HCT116 (cell line): Measurements from ENCODE around the gene ROBO1. TPM values are rescaled to one million over a fixed set of nuclear protein-coding genes. Genes with fewer than 3 reads are reported as not detected.

ENCODE experiments used
- ATAC-seq: fragments of 200-7000 bp; cut with Tn5 transposase; 2 replicates; pipeline ENCODE4 v1.9.1; 2020; ENCODE audit warnings: mild to moderate bottlenecking, moderate library complexity
- BruUV-seq: library from RNA; stranded (reverse); fragments of 400-500 nt; replicated peaks from 2 replicates; lab custom pipeline; 2021; lab: Mats Ljungman, UMichigan
- CTCF ChIA-PET: fragments of 300-600 bp; sonication (Branson Sonifier 250); formaldehyde crosslinking; loops from one replicate; lab custom pipeline; 2021; ENCODE audit warnings: antibody characterized with exemption; lab: Charles Lee
- POLR2A ChIA-PET: fragments of 300-600, 350-600 bp; sonication (Branson Sonifier 250); formaldehyde crosslinking; loops from one replicate; lab custom pipeline; 2021; ENCODE audit warnings: antibody characterized with exemption; lab: Charles Lee
- RAD21 ChIA-PET, 2 experiments: fragments of 300-600 bp; sonication (Branson Sonifier 250); formaldehyde crosslinking; loops; one replicate each; lab custom pipeline; 2023; ENCODE audit warnings: low total read pairs in 2 of 2; ENCODE audit not compliant: uncharacterized antibody in 2 of 2, unreplicated experiment in 2 of 2, low non-redundant PET in 1 of 2; lab: Charles Lee
- DNase-seq: peaks from one replicate; pipeline ENCODE4 v3.0.0-alpha.2; 2010; ENCODE audit warnings: low read depth, low spot score
- H2AFZ ChIP-seq: fragments of 200-600 bp; shearing (Covaris generic), sonication (generic); 2 replicates; pipeline ENCODE4 v1.6.1; 2017; ENCODE audit warnings: low read depth, mixed run types, mixed read lengths, antibody characterized with exemption, low read length; ENCODE audit not compliant: poor library complexity, severe bottlenecking
- H3K27ac ChIP-seq: 2 replicates; pipeline ENCODE4 v1.5.1; 2012; ENCODE audit warnings: low read depth, low read length
- H3K27me3 ChIP-seq: fragments of 200-600 bp; sonication (generic); 2 replicates; pipeline ENCODE4 v1.6.1; 2016; ENCODE audit warnings: mixed run types, low read length, mixed read lengths; ENCODE audit not compliant: insufficient read depth
- H3K36me3 ChIP-seq, 2 experiments: fragments of 200-500 bp in 1 of 2; fragments of 200-600 bp in 1 of 2; sonication (Bioruptor generic) in 1 of 2; sonication (generic) in 1 of 2; 2 replicates each; pipeline versions ENCODE4 v1.5.1 to v1.6.1; 2014 to 2016; ENCODE audit warnings: low read length in 2 of 2, inconsistent platforms in 1 of 2, mixed read lengths in 1 of 2, mixed run types in 1 of 2; ENCODE audit not compliant: insufficient read depth in 2 of 2, control insufficient read depth in 1 of 2
- H3K4me1 ChIP-seq, 2 experiments: fragments of 200-600 bp in 1 of 2; sonication (generic) in 1 of 2; 2 replicates each; pipeline versions ENCODE4 v1.5.1 to v1.6.1; 2012 to 2017; ENCODE audit warnings: low read length in 2 of 2, inconsistent platforms in 1 of 2, mild to moderate bottlenecking in 1 of 2, mixed read lengths in 1 of 2, mixed run types in 1 of 2, moderate library complexity in 1 of 2; ENCODE audit not compliant: insufficient read depth in 2 of 2, control insufficient read depth in 1 of 2
- H3K4me2 ChIP-seq: fragments of 200-600 bp; sonication (generic); 2 replicates; pipeline ENCODE4 v1.6.1; 2017; ENCODE audit warnings: mixed run types, low read length, mixed read lengths
- H3K4me3 ChIP-seq, 2 experiments: fragments of 200-600 bp in 1 of 2; sonication (generic) in 1 of 2; replicated peaks in 1 of 2; 2 replicates each; pipeline ENCODE4 v1.5.1; 2011 to 2016; ENCODE audit warnings: low read length in 2 of 2, control low read depth in 1 of 2, low read depth in 1 of 2, mild to moderate bottlenecking in 1 of 2, mixed read lengths in 1 of 2, mixed run types in 1 of 2
- H3K79me2 ChIP-seq: fragments of 200-600 bp; sonication (generic); 2 replicates; pipeline ENCODE4 v1.6.1; 2017; ENCODE audit warnings: mild to moderate bottlenecking, mixed run types, low read length, moderate library complexity, mixed read lengths; ENCODE audit not compliant: insufficient read depth
- H3K9ac ChIP-seq: fragments of 200-600 bp; sonication (generic); 2 replicates; pipeline ENCODE4 v1.6.1; 2016; ENCODE audit warnings: low read length, mixed read lengths
- H3K9me2 ChIP-seq: fragments of 200-600 bp; sonication (generic), shearing (Covaris generic); 2 replicates; pipeline ENCODE4 v1.6.1; 2017; ENCODE audit warnings: mixed run types, mild to moderate bottlenecking, moderate library complexity; ENCODE audit not compliant: insufficient read depth
- H3K9me3 ChIP-seq, 2 experiments: fragments of 200-500 bp in 1 of 2; fragments of 200-600 bp in 1 of 2; sonication (Bioruptor generic) in 1 of 2; sonication (generic) in 1 of 2; 2 replicates each; pipeline ENCODE4 v1.6.1; 2014 to 2017; ENCODE audit warnings: low read length in 2 of 2, mixed read lengths in 2 of 2, inconsistent platforms in 1 of 2, low read depth in 1 of 2, mild to moderate bottlenecking in 1 of 2, mixed run types in 1 of 2, moderate library complexity in 1 of 2; ENCODE audit not compliant: control insufficient read depth in 1 of 2, insufficient read depth in 1 of 2
- H4K20me1 ChIP-seq: fragments of 200-600 bp; sonication (generic), shearing (Covaris generic); 2 replicates; pipeline ENCODE4 v1.6.1; 2017; ENCODE audit warnings: mixed run types, mild to moderate bottlenecking, moderate library complexity; ENCODE audit not compliant: insufficient read depth
- CEBPB ChIP-seq: IDR thresholded peaks from 2 replicates; pipeline ENCODE4 v1.6.1; 2012; ENCODE audit warnings: low read depth
- EGR1 ChIP-seq: IDR thresholded peaks from 2 replicates; pipeline ENCODE4 v1.6.1; 2012; ENCODE audit warnings: low read depth
- EZH2 ChIP-seq: fragments of 200-600 bp; sonication (generic); IDR thresholded peaks from 2 replicates; pipeline ENCODE4 v1.6.1; 2017; ENCODE audit warnings: antibody characterized with exemption, mixed run types
- FOSL1 ChIP-seq: IDR thresholded peaks from 2 replicates; pipeline ENCODE4 v1.6.1; 2012; ENCODE audit warnings: low read depth
- JUND ChIP-seq: IDR thresholded peaks from 2 replicates; pipeline ENCODE4 v1.6.1; 2012
- POLR2AphosphoS5 ChIP-seq: IDR thresholded peaks from 2 replicates; pipeline ENCODE4 v1.6.1; 2011; ENCODE audit warnings: mild to moderate bottlenecking, low read depth, low read length, moderate library complexity
- RAD21 ChIP-seq: IDR thresholded peaks from 2 replicates; pipeline ENCODE4 v1.6.1; 2012; ENCODE audit warnings: low read depth, mild to moderate bottlenecking
- SIN3A ChIP-seq: IDR thresholded peaks from 2 replicates; pipeline ENCODE4 v1.6.1; 2012; ENCODE audit warnings: low read depth
- YY1 ChIP-seq: IDR thresholded peaks from 2 replicates; pipeline ENCODE4 v1.6.1; 2011; ENCODE audit warnings: low read length, low read depth, moderate library complexity, mild to moderate bottlenecking; ENCODE audit not compliant: insufficient replicate concordance; ENCODE audit errors: extremely low read depth
- ZFX ChIP-seq: fragments of 450-650 bp; IDR thresholded peaks from 2 replicates; pipeline ENCODE4 v1.6.1; 2017
- ZNF274 ChIP-seq: fragments of 200-500 bp; sonication (Bioruptor generic); IDR thresholded peaks from 2 replicates; pipeline ENCODE4 v1.6.1; 2014; ENCODE audit warnings: mild to moderate bottlenecking, low read depth, low read length, inconsistent platforms
- intact Hi-C: fragments of 100-400 bp; cut with micrococcal nuclease; formaldehyde crosslinking; loops from 2 replicates; pipeline ENCODE4 v1.10.0; 2022
- total RNA-seq: library from RNA; stranded (reverse); gene quantifications from one replicate; pipeline ENCODE4 v1.2.1, GENCODE V29; 2021; ENCODE audit not compliant: unreplicated experiment
- TF ChIP-seq, protein P1 (sequence below): IDR thresholded peaks from 2 replicates; pipeline ENCODE4 v1.6.1; 2012
- TF ChIP-seq, protein P2 (sequence below): IDR thresholded peaks from 2 replicates; pipeline ENCODE4 v1.6.1; 2011; ENCODE audit warnings: mild to moderate bottlenecking, low read length, moderate library complexity; ENCODE audit not compliant: insufficient replicate concordance; ENCODE audit errors: extremely low read depth
- TF ChIP-seq, protein P3 (sequence below): IDR thresholded peaks from 2 replicates; pipeline ENCODE4 v1.6.1; 2012; ENCODE audit warnings: low read depth

ROBO1 gene
- total RNA-seq, 1 experiment from 2014 or later = 0.27 TPM

DNA sequence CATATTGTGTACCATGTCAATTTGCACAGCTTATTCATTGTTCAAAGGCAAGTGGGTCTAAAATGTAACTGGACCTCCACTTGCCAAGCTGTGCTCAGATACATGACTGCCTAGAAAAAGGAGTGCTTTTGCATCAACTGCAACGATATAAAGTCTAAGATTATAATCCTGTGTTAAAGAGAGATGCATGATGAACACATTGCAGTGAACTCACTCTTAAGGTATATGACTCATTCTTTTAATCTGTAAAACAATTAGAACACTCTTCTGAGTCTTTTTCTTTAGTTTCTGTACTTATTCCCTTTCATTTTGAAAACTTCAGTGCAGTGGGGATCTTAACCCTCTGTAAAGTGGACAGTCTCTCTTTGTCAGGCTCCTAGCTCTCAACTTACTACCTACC is 982.8 kb downstream of the ROBO1 start:
- Histone ChIP-seq H4K20me1 (no peaks in the 10 kb centered on the region), H3K4me2 (no peak overlapping the region), H3K36me3 (no peaks in the 10 kb centered on the region), H3K79me2 (no peaks in the 10 kb centered on the region), H3K9ac (no peak overlapping the region), H3K27ac (no peak overlapping the region), H3K27me3 (no peaks in the 10 kb centered on the region), H3K9me3 (peaks cover 10 to 18% of the 10 kb centered on the region in 2 experiments; a peak in 3 of 4 replicates), H3K4me3 (no peak overlapping the region), H2AFZ (no peak overlapping the region), H3K4me1 (no peaks in the 10 kb centered on the region), H3K9me2 (no peaks in the 10 kb centered on the region)
- TF ChIP-seq EGR1 (no peak), JUND (no peak), FOSL1 (no peak), RAD21 (no peak), ZNF274 (no peak), EZH2 (no peak), YY1 (no peak), POLR2AphosphoS5 (no peak), ZFX (no peak), SIN3A (no peak), CEBPB (no peak)
- TF ChIP-seq, protein P1, sequence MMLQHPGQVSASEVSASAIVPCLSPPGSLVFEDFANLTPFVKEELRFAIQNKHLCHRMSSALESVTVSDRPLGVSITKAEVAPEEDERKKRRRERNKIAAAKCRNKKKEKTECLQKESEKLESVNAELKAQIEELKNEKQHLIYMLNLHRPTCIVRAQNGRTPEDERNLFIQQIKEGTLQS = no peak
- TF ChIP-seq, protein P2, sequence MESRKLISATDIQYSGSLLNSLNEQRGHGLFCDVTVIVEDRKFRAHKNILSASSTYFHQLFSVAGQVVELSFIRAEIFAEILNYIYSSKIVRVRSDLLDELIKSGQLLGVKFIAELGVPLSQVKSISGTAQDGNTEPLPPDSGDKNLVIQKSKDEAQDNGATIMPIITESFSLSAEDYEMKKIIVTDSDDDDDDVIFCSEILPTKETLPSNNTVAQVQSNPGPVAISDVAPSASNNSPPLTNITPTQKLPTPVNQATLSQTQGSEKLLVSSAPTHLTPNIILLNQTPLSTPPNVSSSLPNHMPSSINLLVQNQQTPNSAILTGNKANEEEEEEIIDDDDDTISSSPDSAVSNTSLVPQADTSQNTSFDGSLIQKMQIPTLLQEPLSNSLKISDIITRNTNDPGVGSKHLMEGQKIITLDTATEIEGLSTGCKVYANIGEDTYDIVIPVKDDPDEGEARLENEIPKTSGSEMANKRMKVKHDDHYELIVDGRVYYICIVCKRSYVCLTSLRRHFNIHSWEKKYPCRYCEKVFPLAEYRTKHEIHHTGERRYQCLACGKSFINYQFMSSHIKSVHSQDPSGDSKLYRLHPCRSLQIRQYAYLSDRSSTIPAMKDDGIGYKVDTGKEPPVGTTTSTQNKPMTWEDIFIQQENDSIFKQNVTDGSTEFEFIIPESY = no peak
- TF ChIP-seq, protein P3, sequence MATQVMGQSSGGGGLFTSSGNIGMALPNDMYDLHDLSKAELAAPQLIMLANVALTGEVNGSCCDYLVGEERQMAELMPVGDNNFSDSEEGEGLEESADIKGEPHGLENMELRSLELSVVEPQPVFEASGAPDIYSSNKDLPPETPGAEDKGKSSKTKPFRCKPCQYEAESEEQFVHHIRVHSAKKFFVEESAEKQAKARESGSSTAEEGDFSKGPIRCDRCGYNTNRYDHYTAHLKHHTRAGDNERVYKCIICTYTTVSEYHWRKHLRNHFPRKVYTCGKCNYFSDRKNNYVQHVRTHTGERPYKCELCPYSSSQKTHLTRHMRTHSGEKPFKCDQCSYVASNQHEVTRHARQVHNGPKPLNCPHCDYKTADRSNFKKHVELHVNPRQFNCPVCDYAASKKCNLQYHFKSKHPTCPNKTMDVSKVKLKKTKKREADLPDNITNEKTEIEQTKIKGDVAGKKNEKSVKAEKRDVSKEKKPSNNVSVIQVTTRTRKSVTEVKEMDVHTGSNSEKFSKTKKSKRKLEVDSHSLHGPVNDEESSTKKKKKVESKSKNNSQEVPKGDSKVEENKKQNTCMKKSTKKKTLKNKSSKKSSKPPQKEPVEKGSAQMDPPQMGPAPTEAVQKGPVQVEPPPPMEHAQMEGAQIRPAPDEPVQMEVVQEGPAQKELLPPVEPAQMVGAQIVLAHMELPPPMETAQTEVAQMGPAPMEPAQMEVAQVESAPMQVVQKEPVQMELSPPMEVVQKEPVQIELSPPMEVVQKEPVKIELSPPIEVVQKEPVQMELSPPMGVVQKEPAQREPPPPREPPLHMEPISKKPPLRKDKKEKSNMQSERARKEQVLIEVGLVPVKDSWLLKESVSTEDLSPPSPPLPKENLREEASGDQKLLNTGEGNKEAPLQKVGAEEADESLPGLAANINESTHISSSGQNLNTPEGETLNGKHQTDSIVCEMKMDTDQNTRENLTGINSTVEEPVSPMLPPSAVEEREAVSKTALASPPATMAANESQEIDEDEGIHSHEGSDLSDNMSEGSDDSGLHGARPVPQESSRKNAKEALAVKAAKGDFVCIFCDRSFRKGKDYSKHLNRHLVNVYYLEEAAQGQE = no peak
- no peak for DNase-seq
- POLR2A ChIA-PET = no interaction called here
- BruUV-seq = no TSS peak
- RAD21 ChIA-PET = no interaction called here
- no peak for ATAC-seq
- intact Hi-C loops = no loop called here
- CTCF ChIA-PET = no interaction called here
